Dendritic cell treated with granulocyte-macrophage colony-stimulating factor and Interleukin-4, amounts not matched to agents 40 ng/mL and 50 ng/mL, for 4 days (primary cell): ENCODE data around the gene UCKL1.
"Not testable (repeated sequence)": the region's sequence is repeated elsewhere in the genome, so short reads cannot be mapped to it uniquely, and the experiment has no call there.

Experiments used
- H3K27ac Mint-ChIP-seq: one replicate; pipeline ENCODE4 v1.8.0; 2022; ENCODE audit warnings: mild to moderate bottlenecking, mixed read lengths
- H3K27me3 Mint-ChIP-seq: one replicate; pipeline ENCODE4 v1.8.0; 2022; ENCODE audit warnings: mild to moderate bottlenecking, mixed read lengths
- H3K36me3 Mint-ChIP-seq: one replicate; pipeline ENCODE4 v1.8.0; 2022; ENCODE audit warnings: low read depth, mixed read lengths
- H3K4me1 Mint-ChIP-seq: one replicate; pipeline ENCODE4 v1.8.0; 2022; ENCODE audit warnings: low read depth, mixed read lengths
- H3K4me3 Mint-ChIP-seq: one replicate; pipeline ENCODE4 v1.8.0; 2022; ENCODE audit warnings: mild to moderate bottlenecking, moderate library complexity, mixed read lengths
- H3K9me3 Mint-ChIP-seq: one replicate; pipeline ENCODE4 v1.8.0; 2022; ENCODE audit warnings: mixed read lengths
- intact Hi-C: fragments of 100-400 bp; cut with micrococcal nuclease; formaldehyde crosslinking; loops from one replicate; pipeline ENCODE4 v1.15.0; 2022

Gene UCKL1

DNA sequence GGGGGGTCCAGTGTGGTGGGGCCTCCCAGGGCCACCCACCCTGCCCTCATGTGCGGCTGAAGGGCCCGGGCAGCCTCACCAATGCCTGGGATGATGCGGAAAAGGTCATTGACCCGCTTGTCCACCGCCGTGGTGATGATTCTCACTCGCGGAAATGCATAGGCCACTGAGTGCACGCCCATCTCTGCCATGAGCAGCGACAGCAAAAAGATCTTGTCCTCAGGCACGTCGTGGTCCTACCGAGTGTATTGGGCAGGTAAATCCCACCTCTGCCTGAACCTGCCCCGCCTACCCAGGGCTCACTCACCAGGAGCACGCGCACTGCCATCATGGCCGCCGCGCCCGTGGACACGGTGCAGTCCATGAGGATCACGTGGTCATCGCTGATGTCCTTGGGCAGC, 16.1 kb downstream of the UCKL1 start:
- intact Hi-C loops, result no loop called here
- H3K9me3 Mint-ChIP-seq, result no peaks in the 10 kb centered on the region
- H3K27ac Mint-ChIP-seq, result no peak overlapping the region
- no peak overlapping the region for H3K4me3 Mint-ChIP-seq
- peaks cover 94% of the 10 kb centered on the region for H3K36me3 Mint-ChIP-seq
- no peaks in the 10 kb centered on the region for H3K27me3 Mint-ChIP-seq
- H3K4me1 Mint-ChIP-seq, result peaks cover 53% of the 10 kb centered on the region

DNA sequence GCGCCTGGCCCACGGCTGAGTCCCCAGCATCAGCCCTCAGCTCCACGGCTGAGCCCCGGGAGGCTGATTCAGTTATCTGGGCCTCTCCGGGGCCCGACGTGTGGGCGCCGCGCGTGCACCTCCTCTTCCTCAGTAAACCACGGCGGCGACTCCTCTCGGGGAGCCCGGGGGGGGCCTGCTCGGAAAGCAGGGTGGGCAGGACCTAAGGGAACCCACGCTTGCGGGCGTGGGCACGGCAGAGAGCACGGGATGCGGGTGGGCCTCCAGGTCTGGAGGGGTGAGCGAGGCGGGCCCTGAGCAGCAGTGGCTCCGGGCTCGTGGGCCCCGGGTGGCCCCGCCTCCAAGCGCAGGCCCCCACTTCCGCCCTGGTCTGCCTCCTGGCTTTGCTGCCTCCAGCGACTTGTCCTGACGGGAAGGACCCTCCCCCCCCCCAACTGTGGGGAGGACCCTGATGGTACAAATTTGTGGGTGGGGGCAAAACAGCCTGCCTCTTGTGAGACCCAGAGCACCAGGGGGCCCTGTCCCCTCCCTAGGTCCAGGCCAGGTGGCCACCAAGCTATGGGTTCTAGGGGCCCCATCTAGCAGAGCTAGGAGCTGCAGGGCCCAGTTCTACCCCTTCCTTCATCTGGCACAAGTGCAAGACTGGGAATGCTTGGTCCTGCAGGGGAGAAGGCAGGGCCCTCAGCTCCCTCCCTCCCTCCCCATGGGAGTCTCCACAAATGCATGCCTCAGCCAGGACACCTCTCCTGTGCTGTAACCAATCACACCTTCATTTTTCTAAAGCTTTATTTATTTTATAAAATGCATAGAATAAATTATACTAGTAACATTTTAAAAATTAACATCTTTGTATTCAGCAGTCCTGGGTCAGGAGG, 16.9 kb downstream of the UCKL1 start:
- intact Hi-C loops, result no loop called here
- H3K4me1 Mint-ChIP-seq, result peaks cover 61% of the 10 kb centered on the region
- H3K4me3 Mint-ChIP-seq, result no peak overlapping the region
- peaks cover 94% of the 10 kb centered on the region for H3K36me3 Mint-ChIP-seq
- no peaks in the 10 kb centered on the region for H3K27me3 Mint-ChIP-seq
- H3K9me3 Mint-ChIP-seq, result no peaks in the 10 kb centered on the region
- no peak overlapping the region for H3K27ac Mint-ChIP-seq

DNA sequence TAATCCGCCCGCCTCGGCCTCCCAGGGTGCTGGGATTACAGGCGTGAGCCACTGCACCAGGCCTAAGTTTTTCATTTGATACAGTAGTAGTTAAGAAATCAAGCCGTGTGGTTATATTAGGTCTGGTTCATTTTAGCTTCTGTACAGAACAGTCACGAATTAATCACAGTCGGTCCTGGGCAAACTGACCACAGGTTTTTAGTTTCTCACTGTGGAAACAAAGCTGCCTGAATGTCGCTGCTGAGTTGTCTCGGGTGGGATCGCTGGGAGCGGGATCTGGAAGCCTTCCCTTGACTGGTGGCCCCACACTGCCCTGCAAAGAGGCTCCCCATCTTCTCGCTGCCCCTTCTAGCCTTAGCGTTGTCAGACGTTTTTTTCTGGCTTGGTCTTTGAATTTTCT, 18.6 kb downstream of the UCKL1 start:
- Mint-ChIP-seq H3K36me3 (peaks cover 94% of the 10 kb centered on the region), H3K27ac (no peak overlapping the region), H3K4me1 (peaks cover 57% of the 10 kb centered on the region), H3K9me3 (no peaks in the 10 kb centered on the region), H3K27me3 (no peaks in the 10 kb centered on the region), H3K4me3 (no peak overlapping the region)
- intact Hi-C loops, result no loop called here

DNA sequence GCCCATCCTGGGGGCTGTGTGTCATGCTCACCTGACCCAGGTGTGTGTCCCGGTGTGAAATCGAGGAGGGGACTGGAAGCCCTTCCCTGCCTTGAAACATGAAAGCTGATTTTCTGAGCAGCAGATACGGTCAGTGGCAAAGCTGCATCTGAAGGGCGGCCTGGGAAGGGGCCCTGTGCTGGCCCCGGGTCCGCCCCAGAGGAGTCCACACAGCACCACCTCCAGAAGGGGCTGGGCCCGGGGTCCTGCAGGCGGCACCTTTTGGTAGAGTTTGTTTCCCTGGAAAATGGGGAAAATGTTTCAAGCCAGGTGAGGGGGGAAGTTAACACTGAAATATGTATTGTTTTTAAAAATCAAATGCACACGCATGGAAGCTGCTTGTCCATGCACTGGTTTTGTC, 20.8 kb downstream of the UCKL1 start:
- intact Hi-C loops, result no loop called here
- peaks cover 42% of the 10 kb centered on the region for H3K4me1 Mint-ChIP-seq
- no peak overlapping the region for H3K27ac Mint-ChIP-seq
- H3K27me3 Mint-ChIP-seq, result no peaks in the 10 kb centered on the region
- no peaks in the 10 kb centered on the region for H3K9me3 Mint-ChIP-seq
- H3K36me3 Mint-ChIP-seq, result peaks cover 94% of the 10 kb centered on the region
- no peak overlapping the region for H3K4me3 Mint-ChIP-seq

DNA sequence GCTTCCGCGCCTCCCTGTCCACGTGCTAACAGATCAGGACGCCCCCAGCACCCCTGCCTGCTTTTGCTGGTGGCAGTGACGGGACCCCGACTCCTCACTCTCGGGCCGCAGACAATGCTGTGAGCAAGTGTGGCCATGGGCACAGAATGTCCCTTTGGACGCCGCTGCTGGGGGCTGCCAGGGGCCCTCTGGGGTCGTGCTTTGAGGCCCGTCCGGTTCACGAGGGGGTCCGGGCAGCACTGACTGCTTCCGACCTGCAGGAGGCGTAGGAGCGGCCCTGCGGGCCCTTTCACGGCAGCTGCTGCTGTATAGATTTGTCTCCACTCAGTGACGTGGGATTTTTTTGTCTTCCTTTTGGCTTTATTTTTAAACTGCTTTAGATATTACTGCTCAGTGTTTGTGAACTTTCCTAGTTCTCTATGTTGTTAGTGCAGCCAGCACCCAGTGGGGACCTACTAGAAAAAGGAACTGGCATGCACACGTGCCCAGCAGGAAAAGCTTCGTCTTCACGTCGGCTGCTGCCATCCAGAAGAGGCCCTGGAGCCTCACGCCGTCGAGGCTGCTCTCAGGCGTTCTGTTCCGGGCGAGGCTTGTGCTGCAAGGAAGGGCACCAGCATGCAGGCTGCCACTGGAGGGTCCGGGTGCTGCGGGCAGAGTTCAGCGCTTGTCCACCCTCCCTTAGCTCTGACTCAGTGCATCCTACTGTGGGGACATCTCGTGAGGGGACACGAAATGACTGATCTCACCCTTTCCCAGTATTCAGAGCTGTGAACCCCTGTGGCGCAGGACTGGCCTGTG, 21.7 kb downstream of the UCKL1 start:
- intact Hi-C loops, result no loop called here
- Mint-ChIP-seq H3K36me3 (peaks cover 94% of the 10 kb centered on the region), H3K9me3 (no peaks in the 10 kb centered on the region), H3K4me1 (peaks cover 37% of the 10 kb centered on the region), H3K27ac (peak overlapping the region; percentile 72), H3K4me3 (peak overlapping the region; percentile 45), H3K27me3 (no peaks in the 10 kb centered on the region)

DNA sequence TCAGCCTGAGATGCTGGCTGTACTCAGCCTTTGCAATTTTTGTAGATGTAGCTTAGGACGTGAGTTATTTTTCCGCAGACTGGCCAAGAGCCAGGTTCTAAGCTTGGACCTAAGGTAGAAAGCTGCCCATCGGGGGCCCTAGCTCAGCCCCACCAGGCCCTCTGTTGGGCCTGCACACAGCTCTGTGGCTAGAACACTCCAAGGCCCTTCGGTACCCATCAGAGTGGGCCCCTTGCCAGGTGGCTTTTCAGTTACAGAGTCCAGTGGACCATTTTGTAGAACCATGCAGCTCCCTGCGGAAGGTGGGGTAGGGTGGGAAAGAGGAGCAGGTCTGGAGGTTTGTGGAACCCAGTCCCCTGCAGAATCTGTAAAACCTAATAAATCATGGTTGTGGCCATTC, 22.6 kb downstream of the UCKL1 start:
- Mint-ChIP-seq H3K27ac (no peak overlapping the region), H3K36me3 (peaks cover 95% of the 10 kb centered on the region), H3K4me3 (no peak overlapping the region), H3K4me1 (peaks cover 32% of the 10 kb centered on the region), H3K9me3 (no peaks in the 10 kb centered on the region), H3K27me3 (no peaks in the 10 kb centered on the region)
- intact Hi-C loops, result no loop called here

DNA sequence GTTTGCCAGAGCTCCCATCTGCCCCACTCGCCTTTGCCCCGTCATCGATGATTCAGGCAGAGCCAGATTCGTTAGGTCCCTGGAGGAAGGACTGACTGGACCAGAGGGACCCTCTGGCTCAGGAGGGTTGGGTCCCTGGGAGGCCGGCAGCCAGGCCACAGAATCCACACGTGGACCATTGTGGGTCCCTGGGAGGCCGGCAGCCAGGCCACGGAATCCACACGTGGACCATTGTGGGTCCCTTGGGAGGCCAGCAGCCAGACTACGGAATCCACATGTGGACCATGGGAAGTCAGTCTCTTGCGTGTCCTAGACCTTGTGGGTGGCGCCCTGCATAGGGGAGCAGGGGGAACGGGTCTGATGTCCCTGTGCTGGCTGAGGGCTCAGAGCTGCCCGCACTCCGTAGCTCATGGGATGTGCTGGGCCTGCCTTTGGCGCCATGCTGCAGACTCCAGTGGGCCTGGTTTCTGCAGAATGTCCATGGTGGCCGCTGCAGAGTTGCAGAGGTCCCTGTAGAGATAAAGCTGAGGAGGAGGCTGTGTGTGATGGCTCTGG, 23.5 kb downstream of the UCKL1 start:
- no peak overlapping the region for H3K4me3 Mint-ChIP-seq
- no peaks in the 10 kb centered on the region for H3K9me3 Mint-ChIP-seq
- peaks cover 100% of the 10 kb centered on the region for H3K36me3 Mint-ChIP-seq
- no peak overlapping the region for H3K27ac Mint-ChIP-seq
- peaks cover 32% of the 10 kb centered on the region for H3K4me1 Mint-ChIP-seq
- no peaks in the 10 kb centered on the region for H3K27me3 Mint-ChIP-seq
- intact Hi-C loops, result no loop called here

DNA sequence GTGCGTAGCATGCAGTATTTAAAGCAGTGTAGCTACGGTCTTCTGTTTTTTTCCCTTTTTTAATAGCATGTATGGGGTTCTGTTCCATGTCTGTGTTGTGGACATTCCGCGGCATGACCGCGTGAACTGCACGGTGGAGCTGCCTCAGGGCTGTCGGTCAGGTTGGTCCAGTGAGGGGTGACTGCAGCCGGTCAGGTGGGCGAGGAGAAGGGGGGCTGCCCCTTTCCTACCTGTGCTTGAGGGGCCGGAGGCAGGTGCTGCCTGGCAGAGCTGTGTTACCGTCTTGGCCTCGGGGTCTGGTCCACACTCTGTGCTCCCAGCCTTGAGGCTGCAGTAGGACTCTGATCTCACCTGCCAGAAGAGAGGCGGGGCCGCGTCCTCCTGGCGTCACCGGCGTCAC, 24.5 kb downstream of the UCKL1 start:
- no peak overlapping the region for H3K4me3 Mint-ChIP-seq
- H3K27ac Mint-ChIP-seq, result no peak overlapping the region
- no peaks in the 10 kb centered on the region for H3K27me3 Mint-ChIP-seq
- H3K9me3 Mint-ChIP-seq, result no peaks in the 10 kb centered on the region
- H3K4me1 Mint-ChIP-seq, result peaks cover 32% of the 10 kb centered on the region
- H3K36me3 Mint-ChIP-seq, result peaks cover 100% of the 10 kb centered on the region
- intact Hi-C loops, result no loop called here

DNA sequence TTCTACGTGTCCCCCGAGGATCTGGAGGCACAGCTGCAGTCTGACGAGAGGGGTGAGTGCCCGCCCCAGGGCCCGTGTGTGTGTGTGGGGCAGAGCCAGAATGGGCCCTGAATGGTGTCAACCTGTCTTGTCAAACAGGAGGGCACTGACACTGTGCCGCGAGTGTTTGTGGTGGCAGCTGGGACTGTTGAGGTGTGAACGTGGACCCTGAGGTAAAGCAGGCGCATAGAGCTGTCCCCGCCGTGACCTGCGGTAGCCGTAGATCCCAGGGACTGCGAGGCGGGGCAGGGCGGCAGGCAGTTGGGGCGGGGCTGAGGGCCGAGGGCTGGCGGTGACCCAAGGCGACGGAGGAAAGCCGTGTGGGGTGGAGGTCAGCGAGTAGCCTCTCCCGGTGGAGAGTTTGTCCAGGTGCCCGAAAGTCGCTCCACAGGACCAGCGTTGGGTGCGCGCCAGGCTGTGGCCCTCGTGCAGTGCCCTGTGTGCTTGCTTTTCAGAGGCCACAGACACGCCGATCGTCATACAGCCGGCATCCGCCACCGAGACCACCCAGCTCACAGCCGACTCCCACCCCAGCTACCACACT, 25.2 kb downstream of the UCKL1 start:
- Mint-ChIP-seq H3K36me3 (peaks cover 100% of the 10 kb centered on the region), H3K27me3 (no peaks in the 10 kb centered on the region), H3K27ac (no peak overlapping the region), H3K9me3 (no peaks in the 10 kb centered on the region), H3K4me3 (no peak overlapping the region), H3K4me1 (peaks cover 36% of the 10 kb centered on the region)
- intact Hi-C loops, result no loop called here

DNA sequence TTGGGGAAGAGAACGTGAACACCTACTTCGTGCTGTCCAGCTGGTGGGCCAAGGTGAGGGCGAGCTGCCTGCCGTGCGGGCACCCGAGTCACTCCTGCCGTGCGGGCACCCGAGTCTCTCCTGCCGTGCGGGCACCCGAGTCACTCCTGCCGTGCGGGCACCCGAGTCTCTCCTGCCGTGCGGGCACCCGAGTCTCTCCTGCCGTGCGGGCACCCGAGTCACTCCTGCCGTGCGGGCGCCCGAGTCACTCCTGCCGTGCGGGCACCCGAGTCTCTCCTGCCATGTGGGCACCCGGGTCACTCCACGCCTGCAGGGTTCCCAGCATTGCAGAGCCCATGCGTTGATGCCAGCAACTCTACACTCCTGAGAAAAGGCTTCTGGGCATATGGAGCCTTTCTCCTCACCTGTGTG, 26.7 kb downstream of the UCKL1 start:
- H3K4me3 Mint-ChIP-seq, H3K27ac Mint-ChIP-seq, H3K9me3 Mint-ChIP-seq, intact Hi-C loops, H3K27me3 Mint-ChIP-seq: not testable (repeated sequence)
- Mint-ChIP-seq H3K36me3 (peaks cover 100% of the 10 kb centered on the region), H3K4me1 (peaks cover 25% of the 10 kb centered on the region)

DNA sequence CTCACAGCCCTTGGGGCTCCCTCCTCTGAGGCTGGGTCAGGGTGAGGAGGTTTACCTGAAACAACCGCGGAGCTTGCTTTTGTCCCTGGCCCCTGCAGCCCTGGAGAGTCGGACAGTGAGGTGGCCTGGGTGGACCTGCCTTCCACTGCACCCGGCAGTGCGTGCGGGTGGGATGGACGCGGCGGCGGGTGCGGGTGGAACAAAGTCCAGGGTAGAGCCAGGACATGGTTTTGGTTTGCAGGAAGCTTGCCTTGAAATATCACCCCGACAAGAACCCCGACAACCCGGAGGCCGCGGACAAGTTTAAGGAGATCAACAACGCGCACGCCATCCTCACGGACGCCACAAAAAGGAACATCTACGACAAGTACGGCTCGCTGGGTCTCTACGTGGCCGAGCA, 27.1 kb downstream of the UCKL1 start:
- H3K27me3 Mint-ChIP-seq, result no peaks in the 10 kb centered on the region
- intact Hi-C loops, result no loop called here
- H3K4me1 Mint-ChIP-seq, result peaks cover 21% of the 10 kb centered on the region
- no peaks in the 10 kb centered on the region for H3K9me3 Mint-ChIP-seq
- peaks cover 100% of the 10 kb centered on the region for H3K36me3 Mint-ChIP-seq
- no peak overlapping the region for H3K4me3 Mint-ChIP-seq
- no peak overlapping the region for H3K27ac Mint-ChIP-seq

DNA sequence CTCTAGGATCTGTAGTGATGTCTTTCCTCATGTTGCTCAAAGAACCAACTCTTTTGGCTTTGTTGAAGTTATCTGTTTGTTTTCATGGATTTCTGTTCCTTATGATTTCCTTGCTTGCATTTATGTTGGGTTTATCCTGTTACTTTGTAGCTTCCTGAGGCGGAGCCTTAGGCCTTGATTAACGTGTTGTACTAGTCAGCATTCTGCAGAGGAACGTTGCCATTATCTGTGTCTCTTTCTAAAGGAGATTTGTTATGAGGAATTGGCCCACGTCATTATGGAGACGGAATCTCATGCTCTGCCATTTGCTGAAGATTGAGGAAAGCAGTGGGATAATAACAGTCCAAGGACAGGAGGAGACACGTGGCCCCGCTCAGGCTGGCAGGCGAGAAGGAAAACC, 29.9 kb downstream of the UCKL1 start:
- no peaks in the 10 kb centered on the region for H3K27me3 Mint-ChIP-seq
- H3K27ac Mint-ChIP-seq, result no peak overlapping the region
- no peak overlapping the region for H3K4me3 Mint-ChIP-seq
- H3K9me3 Mint-ChIP-seq, result no peaks in the 10 kb centered on the region
- H3K4me1 Mint-ChIP-seq, result peaks cover 6% of the 10 kb centered on the region
- H3K36me3 Mint-ChIP-seq, result peaks cover 100% of the 10 kb centered on the region
- intact Hi-C loops, result no loop called here

DNA sequence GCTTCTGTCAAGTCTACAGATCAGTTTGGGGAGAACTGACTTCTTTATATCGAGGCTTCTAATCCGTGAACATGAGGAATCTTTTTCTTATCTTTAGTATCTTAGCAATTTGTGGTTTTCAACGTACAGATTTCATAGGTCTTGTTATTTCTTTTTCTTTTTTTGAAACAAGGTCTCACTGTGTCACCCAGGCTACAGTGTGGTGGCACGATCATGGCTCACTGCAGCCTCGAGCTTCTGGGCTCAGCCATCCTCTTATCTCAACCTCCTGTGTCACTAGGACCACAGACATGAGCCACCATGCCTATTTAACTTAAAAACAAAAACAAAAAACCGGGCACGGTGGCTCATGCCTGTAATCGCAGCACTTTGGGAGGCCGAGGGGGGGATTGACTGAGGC, 32.0 kb downstream of the UCKL1 start:
- no peaks in the 10 kb centered on the region for H3K9me3 Mint-ChIP-seq
- peaks cover 6% of the 10 kb centered on the region for H3K4me1 Mint-ChIP-seq
- H3K27me3 Mint-ChIP-seq, result no peaks in the 10 kb centered on the region
- no peak overlapping the region for H3K27ac Mint-ChIP-seq
- intact Hi-C loops, result no loop called here
- no peak overlapping the region for H3K4me3 Mint-ChIP-seq
- H3K36me3 Mint-ChIP-seq, result peaks cover 98% of the 10 kb centered on the region

DNA sequence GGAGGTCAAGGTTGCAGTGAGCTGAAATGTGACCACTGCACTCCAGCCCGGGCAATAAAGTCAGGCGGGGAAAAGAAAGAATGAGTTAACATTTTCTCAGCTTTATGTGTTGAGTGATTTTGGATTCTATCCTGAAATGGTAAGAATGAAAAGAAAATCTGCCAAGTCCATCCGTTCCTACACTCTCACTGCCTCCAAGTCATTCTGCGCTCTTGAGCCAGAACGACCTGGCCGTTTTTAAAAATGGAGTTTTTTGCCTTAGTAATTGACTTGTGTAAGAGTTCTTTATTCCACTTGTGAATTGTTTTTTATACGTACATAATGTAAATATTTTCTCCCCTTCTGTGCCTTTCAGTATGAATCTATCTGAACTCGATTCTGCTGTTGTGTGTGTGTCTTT, 32.6 kb downstream of the UCKL1 start:
- Mint-ChIP-seq H3K4me3 (no peak overlapping the region), H3K4me1 (peaks cover 6% of the 10 kb centered on the region), H3K27ac (no peak overlapping the region), H3K9me3 (no peaks in the 10 kb centered on the region), H3K27me3 (no peaks in the 10 kb centered on the region), H3K36me3 (peaks cover 98% of the 10 kb centered on the region)
- intact Hi-C loops, result no loop called here
